Stimulated activated CD8-positive, alpha-beta memory T cell treated with anti-CD3 and anti-CD28 coated beads, Interleukin-12 subunit alpha, Interleukin-12 subunit beta, amount 100 ng/mL, for 24 hours (primary cell): ENCODE measurements around the gene CTNNB1.
A peak's percentile ranks its signal among the peaks of the same experiment; 100 is the strongest.

Source experiments
- DNase-seq: peaks from one replicate; pipeline ENCODE4 v3.0.0-alpha.2; 2020; ENCODE audit errors: extremely low read depth

The CTNNB1 gene

DNA sequence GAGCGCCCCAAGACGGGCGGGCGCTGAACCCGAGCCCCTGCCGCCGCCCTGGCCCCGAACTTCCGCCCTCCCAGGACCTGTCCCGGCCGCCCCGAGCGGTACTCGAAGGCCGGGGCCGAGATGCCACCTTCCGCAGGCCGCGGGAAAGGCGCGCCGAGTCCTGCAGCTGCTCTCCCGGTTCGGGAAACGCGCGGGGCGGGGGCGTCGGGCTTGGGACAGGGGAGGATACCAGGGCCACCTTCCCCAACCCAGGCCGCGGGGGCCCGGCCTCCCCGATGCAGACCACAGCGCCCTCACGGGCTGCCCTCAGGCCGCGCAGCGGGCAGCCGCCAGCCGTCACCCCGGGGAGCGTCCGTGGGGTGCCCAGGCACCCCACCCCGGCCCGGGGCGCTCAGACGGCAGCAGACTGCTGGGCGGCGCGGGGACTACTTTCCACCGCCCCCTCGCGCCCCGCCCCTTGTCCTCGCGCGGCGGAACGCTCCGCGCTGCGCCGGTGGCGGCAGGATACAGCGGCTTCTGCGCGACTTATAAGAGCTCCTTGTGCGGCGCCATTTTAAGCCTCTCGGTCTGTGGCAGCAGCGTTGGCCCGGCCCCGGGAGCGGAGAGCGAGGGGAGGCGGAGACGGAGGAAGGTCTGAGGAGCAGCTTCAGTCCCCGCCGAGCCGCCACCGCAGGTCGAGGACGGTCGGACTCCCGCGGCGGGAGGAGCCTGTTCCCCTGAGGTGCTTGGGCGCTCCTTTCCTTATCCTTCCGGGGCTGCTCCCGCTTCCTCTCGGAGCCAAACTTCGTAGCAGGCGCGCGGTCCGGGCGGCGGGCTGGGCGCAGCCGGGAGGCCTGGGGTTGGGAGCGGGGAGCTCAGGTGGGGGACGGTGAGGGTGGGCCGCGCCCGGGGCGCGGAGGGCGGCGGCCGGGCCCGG is at the start of gene CTNNB1:
Gene CTNNB1 (plus strand): TSS at position 556 of the 916 bp plus-strand sequence. CDS start 24,564 bp downstream, outside the sequence.
- DNase-seq, result peak; percentile 68

DNA sequence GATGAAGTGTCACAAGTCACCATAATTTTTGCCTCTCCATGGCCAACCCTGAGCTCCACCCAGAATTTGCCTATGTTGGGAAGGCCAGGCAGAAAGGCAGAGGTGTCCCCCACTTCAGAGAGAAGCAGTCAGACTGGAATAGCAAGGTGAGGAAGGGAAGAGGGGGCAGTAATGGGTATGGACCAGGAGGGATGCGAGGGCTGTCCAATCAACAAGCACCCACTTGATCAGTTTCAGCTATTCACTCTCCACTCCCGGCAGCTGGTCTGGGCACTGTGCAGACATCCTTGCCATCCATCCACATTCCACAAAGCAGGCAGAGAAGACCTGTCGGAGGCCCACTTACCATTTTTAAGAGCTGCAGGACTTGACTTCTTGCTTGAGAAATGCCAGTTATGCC is 43.5 kb upstream of the CTNNB1 start:
- no peak for DNase-seq

- no peak for DNase-seq
Observed at GRCh38 chr3:41158947-41159346, 40.4 kb upstream of the CTNNB1 start.

- DNase-seq, result no peak
Observed at GRCh38 chr3:41159588-41160189, 39.6 kb upstream of the CTNNB1 start.

DNA sequence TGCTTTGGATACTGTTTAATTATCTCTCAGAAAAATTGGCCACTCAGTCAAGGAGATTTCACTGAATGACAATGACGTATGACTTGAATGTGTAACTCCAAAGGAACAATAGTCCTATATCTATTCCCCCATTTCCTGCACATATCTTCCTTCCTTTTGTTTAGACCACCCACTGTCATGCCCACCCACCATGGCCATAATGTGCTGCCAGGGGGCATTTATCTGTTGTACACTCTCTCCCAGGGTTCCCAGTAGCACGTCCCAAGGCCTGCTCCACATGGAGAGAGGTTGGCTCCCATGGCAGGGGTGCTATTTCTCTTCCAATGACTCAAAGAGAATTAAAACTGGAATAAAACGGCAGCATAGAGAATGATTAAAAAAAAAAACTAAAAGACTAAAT is 36.8 kb upstream of the CTNNB1 start:
- DNase-seq, result no peak

DNA sequence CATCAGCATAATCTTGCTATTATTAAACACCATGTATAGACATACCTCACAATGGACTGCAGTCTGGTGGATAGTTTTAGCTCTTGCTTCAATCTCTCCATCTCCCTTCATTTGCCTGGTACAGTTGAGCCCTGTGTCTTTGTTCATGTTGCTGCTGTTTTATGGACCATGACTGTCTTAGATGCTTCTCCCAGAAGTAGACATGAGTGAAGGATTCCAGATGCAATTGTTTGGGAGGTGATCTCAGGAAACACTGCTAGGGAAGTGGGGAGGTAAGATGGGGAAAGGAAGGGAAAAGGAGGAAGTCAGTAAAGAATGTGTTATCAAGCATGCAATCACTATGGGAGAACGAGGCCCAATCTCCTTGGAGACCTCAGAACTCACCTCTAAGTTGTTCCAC is 36.3 kb upstream of the CTNNB1 start:
- DNase-seq, result no peak

GRCh38 chr3:41163421-41163820 is 35.9 kb upstream of the CTNNB1 start:
- no peak for DNase-seq

GRCh38 chr3:41164777-41165176 is 34.5 kb upstream of the CTNNB1 start:
- DNase-seq, result no peak

DNA sequence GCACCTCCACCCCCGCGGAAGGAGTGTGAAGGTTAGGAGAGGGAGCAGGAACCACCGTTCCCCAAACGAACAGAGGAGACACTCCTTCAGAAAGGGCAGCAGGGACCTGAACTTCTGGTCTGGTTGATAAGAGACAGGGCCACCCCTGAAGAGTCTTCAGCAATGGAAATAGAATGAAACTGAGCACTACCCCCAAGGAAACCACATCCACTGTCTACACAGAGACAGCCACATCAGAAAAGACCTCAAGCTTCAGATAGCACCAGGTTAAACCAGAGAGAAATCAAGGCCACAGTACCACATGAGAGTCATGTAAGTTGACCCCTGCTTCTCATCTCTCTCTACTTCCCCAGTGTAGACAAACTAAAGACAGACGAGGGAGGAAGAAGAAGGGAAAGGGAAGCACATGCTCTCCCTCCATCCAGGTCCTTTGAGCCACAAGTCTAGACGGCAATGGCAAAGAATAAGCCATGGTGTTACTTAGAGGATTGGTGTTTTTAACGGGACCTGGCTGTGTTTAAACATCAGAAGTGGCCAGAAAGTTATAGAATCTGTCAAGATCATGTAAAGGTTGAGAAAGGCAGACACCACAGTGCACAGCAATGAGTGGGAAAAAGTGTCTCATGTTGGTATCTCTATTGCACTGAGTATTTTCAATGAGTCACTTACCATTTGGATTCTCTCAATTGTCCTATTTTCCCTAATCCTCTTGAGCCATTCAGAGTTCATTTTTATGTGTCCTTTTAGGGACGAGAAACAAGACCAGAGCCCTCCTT is 31.4 kb upstream of the CTNNB1 start:
- DNase-seq, result no peak

- DNase-seq, result no peak
Observed at GRCh38 chr3:41169023-41169422, 30.3 kb upstream of the CTNNB1 start.

- DNase-seq, result no peak
Observed at GRCh38 chr3:41173926-41174885, 25.1 kb upstream of the CTNNB1 start.

DNA sequence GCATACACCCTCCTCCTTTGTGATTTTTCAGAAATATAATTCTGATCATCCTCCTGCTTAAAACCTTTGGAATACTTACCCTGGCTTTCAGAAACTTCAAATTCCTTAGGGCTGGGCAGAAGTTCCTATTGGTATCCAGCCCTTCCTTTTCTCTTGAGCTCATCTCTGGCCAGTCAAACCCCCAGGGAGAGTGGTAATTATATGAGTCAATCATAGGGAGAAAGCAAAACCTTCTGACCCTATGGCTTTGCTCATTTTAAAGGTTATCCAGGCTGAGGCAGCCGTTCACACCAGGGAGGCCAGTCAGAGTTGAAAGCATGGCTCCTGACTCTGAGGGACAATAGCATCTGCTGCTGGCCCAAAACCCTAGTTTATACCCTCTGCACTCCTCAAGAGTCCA is 23.9 kb upstream of the CTNNB1 start:
- DNase-seq, result no peak

DNA sequence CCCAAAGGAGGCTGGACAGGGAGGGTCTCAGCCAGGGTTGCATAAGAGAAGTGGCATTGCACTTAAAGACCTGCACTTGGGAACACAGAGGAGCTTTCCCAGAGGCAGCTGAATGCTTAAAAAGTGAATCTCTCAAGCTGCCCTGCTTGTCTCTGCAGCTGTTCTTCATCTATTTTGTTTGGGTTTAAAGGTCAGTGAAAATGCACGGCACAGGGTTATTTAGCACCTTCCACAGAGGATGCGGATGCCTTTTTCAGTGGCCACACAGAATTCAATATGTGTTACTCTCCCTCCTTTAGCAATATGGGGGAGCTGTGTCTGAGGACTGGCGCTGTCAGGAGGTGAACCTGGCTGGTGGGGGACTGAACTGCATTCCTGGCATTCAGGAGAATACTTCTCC is 22.7 kb upstream of the CTNNB1 start:
- no peak for DNase-seq

DNA sequence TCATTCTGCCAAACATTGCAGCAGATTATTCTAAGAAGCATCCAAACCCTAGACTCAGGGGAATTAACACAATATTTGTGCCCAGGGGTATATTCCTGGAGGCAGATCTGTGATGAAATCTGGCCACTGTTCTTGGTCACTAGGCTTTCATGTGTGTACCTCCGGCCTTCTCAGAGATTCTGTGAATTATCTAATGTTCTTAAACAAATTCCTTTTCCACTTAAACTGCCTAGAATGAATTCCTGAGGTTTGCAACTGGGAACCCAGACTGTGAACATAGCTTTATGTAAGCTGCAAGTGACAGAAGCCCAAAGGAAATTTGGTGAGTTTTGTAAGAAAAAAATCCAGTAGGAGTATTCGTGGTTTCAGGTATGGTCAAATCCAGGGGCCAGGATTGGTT is 20.7 kb upstream of the CTNNB1 start:
- DNase-seq, result no peak

- no peak for DNase-seq
Observed at GRCh38 chr3:41180396-41180795, 18.9 kb upstream of the CTNNB1 start.

DNA sequence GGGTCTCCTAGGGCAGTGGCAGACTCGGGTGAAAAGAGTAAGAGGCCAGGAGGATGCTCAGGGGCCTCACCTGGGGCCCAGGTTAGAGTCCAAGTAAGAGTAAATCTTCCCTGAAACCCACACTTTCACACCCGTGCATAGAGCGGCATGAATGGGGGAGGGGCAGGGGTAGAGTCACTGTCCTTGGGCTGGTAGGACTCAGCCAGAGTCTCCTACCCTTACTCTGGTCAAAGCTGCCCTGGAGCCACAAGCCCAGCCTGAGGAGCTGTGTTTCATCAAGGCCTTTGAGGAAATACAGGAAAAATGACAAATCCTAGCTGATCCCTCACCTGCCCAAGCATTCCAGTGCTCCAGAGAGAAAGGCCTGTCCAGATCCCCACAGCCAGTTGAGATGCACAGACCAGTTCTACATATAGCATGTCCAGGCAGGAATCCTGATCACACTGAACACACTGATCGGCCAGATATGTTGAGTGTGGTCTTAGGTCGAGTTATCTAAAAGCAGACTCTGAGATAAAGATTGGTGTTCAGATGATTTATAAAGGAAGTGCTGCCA is 16.7 kb upstream of the CTNNB1 start:
- DNase-seq, result no peak

GRCh38 chr3:41184394-41184793 is 14.9 kb upstream of the CTNNB1 start:
- DNase-seq, result no peak

DNA sequence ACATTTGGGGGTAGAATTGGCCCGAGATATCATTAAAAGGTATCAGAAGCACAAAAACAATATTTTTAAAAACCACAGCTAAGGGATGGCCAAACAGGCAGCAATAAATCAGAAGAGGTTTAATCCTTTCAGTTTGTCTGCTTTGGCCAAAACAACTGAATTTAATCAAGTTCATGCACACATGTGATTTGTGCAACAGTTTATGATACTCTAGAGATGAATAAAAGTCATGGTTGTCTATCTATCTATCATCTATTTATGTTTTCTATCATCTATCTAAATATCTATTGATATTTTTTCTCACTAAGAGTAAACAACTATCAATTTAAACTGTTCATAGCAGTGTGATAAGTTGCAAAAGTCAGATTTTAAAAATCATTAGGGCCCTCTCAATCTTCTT is 13.0 kb upstream of the CTNNB1 start:
- no peak for DNase-seq

GRCh38 chr3:41188306-41188705 is 11.0 kb upstream of the CTNNB1 start:
- no peak for DNase-seq

DNA sequence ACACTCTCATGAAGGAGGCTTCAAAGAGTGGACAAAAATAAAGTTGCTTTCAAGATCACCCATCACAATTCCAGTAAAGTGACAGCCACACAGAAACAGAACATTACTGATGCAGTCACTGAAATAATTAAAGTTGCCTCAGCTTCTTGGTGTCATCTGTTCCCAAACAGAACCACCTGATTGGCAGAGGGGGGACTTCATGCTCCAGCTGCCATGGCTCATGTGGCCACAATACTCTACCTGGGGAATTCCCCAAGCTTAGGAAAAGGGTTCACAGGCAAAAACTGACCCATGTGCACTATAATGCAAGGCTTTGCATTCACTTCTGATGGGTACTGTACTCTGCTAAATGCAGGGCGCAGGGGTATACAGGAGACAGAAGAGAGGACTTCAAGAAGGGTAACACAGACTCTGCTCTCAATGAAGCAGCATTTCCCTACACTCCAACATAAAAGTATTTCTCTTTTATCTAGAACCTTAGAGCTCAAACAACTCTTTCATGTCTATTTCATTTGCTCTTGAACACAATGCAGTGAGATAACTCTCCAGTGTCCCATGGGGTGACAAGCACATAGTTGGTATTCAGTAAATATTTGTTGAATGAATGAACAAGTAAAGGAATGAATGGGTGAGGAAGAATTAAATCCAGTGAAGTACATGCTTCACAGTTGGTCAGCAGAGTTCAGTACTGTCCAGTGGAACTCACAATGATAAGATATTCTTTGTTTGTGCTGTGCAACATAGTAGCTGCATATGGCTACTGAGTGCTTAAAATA is 8.6 kb upstream of the CTNNB1 start:
- no peak for DNase-seq
